HG02571 (cell line): ENCODE results near the gene SMOC2.

ENCODE experiments used
- ATAC-seq: cut with Tn5 transposase; IDR thresholded peaks from one replicate; pipeline ENCODE4 v1.9.1; 2021; ENCODE audit warnings: mild to moderate bottlenecking, moderate library complexity; ENCODE audit not compliant: unreplicated experiment

Gene SMOC2

DNA sequence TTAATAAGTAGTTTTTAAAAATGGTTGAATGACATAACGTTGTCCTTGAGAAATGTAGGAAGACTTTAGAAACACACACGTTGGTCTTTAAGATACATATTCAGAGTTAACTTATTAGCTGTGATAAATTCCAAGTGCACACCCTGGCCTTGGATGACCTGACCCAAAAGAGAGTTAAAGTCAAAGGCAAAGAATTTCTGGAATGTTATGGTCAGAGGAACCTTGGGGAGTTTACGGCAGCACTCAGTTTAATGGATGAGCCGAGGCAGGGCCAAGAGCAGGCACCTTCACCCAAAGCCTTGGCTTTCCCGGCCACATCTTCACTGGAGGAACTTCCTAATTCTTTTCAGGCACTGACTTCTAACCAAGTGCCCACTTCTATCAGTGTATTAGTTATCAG is 200.5 kb downstream of the SMOC2 start:
- no peak for ATAC-seq

DNA sequence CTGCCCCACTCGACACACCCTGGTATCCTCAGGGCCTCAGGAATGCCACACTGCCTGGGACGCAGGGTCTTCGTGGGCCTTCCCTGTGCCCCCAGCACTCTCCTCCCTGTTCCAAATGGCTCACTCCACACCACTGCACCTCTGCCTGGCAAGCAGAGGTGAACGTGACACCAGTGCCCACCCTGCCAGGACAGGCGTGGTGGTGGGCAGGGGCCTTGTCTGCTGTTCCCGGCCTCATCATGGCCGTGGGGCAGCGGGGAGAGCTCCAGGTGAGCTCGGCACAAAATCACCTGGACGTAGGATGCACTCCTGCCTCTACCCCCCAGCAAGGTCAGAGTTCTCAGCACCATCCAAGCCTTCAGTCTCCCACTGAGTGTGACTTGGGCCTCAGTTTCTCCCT is 202.4 kb downstream of the SMOC2 start:
- ATAC-seq: no peak

DNA sequence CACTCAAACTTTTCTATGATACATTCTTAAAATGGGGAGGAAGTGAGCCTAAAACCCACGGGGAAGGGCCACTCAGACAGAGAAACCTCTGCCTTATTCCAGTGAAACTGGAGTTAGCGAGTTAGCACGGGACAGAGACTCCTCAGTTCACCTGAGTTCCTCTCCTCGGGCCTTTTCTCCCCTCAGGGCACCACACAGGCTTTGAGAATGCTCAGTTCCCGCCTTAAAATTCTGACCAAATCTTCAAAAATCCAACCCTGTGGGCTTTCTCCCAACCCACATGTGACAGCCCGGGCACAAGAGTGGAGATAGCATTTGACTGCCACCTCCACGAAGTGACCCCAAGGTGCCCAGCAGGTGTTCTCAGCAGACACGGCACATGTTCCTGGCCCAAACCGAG is 204.3 kb downstream of the SMOC2 start:
- no peak for ATAC-seq

DNA sequence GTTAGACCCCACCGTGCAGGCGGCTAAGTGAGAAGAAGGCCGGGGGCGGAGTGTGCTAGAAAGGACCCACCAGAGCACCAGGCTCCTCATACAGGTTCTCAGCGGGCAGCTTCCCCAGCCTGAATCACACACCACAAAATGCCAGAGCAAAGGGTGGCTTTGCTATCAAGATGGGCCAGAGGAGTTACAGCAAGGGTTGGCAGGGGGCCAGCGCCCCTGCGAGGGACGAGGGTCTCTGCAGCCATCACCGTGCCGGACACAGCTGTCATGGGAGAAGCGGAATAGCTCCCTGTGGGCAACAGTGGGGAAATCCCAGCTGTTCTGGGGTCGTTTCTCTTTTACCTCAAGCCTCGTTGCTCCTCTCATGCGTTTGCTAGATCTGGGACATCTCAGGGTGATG is 206.3 kb downstream of the SMOC2 start:
- ATAC-seq: no peak

DNA sequence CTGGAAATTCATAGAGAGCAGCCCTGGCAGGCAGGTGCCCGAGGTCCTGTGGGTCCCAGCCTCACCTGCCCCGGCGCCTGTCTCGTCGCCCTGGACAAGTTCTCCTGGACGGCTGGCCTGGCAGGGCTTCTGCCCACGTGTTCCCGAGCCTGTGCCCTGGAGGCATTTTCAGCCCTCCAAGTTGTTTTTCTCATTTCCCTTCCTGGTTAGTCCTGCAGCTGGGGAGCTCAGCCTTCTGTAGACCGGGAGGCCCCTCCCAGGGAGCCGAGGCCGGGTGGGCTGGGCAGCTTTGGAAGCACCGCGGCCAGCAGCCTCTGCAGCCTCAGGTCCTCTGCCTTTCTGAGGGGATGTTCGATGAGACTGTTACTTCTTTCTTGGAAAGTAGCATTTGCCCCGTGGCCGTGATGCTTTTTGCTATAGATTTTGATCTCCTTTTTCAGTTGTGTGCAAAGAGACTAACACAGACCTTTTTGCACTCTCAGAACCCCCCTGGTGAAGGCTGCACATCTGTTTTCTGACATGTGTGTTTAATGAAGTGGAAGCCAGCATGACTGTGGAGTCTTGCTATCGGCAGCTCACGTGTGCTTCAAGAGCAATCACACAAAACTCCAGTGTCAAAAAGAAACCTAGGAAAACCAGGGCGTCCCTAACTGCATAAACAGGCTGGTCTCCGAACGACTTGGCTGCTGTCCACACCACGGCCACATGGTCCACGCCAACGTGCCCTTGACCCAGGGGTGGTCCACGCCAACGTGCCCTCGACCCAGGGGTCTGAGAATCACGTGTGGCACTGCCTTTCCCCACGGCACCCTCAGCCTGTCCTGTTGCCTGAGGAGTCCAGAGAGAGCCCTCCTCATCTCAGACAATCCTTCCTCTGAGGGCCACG is 207.5 kb downstream of the SMOC2 start:
- no peak for ATAC-seq

DNA sequence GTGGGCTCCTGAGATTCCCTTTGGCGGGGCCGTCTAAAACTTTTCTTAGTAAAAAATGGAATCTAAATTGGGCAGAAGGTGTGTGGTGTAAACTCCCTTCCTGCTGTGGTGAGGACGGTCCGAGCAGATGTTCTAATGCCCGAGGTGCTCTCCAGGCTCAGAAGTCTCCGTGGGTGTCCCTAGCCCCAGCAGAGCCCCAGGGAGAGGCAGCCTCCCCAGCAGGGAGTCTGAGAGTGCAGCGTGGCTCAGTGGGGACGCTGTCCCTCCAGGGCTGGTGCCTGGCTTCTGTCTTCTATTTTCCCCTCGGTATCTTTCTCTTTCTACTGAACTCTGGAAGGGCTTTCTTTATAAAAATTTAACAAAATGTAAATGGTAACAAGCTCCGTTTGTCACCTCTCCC is 208.2 kb downstream of the SMOC2 start:
- no peak for ATAC-seq

DNA sequence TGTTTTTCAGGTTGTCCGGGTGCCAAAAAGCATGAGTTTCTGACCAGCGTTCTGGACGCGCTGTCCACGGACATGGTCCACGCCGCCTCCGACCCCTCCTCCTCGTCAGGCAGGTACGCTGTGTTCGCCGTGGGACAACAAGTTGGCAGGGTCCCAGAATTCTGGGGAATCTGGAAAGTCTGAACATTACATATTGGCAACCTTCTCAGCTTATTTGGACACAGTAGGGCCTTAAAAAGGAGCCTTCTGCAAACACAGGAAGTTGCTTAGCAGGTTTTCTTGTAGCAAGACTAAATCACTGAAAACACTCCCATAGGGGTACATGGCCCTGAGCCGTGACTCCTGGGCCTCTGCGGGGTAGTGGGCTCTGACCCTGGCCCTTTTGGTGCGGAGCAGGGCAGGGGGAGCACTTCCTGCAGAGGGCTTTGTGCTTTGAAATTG is 209.7 kb downstream of the SMOC2 start:
- no peak for ATAC-seq

DNA sequence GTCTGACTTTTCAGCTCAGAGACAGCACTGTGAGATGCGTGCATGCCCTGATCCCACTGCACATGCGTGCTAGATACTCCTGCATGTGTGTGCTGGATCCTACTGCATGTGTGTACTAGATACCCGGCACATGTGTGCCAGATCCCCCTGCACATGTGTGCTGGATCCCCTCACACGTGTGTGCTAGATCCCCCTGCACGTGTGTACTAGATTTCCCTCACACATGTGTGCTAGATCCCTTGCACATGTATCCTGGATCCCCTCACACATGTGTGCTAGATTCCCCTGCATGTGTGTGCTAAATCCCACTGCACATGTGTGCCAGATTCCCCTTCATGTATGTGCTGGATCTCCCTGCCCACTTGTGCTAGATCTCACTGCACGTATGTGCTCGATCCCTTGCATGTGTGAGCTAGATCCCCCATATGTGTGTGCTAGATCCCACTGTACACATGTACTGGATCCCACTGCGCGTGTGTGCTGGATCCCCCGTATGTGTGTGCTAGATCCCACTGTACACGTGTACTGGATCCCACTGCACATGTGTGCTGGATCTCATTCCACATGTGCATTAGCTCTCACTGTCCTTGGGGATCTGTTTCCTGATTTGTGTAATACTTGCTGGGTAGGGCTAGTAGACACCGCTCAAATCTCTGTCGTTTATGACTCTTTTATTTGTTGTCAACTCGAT is 214.6 kb downstream of the SMOC2 start:
- no peak for ATAC-seq

DNA sequence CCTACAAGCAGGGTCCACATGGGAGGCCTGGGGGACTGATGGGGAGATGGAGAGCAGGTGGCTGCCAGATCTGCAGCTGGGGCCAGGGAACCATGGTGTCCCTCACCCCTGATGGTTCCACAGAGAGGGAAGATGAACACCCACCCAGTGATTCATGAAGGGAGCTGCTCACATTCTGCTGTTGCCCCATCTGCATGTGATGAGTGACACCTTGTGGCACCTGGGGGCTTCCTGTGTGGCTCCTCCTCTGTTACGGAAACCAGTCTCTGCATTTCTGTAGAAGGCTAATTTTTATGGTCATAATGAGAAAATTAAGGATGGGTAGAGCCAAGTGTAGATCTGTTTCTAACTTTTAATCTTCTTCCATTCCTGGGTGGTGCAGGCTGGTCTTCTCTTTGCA is 217.1 kb downstream of the SMOC2 start:
- no peak for ATAC-seq

DNA sequence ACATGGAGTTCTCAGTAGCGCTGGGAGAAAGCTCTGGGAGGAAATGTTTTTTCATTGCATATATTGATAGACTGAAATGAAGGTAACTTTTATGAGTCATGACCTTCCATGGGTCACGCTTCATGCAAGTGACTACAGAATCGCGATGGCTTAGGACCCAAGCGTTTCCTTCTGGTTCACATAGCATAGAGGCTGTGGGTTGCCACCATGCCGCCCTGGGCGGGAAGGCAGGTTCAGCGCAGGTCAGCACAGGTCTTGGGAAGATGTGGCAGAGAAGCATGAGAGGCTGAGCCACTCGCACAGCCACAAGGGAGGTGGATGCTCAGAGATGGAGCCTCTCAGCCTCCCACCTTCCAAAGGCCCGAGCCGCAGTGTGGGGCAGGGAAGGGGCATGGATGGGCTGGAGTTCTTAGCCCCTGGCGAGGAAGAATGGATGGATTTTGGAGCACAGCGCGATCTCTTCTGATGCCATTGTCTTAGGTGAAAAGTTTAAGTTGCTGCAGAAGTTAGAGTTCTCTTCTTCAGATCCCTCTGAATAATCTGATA is 219.5 kb downstream of the SMOC2 start:
- no peak for ATAC-seq

DNA sequence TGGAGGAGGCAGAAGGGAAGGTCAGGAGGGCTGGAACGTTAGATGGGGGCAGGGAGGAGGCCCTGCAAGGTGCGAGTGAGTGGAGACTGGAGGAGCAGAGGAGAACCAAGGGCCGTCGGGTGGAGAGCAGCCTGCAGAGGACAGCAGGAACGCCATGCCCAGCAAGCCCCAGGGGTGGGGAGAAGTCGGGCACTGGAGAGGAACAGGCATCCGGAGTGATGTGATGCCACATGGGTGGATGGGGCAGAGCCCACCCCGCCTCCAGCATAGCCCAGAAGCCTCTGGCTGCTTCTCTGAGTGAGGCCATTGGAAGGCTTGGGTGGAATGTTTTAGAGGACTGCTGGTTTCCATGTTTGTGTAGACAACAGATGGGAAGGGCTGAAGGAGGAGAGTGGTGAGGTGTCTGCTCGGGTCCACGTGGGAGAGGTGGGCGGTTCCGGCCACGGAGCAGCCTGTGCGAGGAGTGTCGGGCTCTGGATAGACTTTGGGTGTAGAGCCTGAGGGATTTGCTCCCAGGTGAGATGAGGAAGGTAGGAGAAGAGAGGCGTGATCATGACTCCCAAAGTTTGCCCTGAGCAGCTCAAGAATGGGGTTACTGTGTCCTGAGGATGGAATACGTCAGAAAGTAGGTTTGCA is 221.4 kb downstream of the SMOC2 start:
- no peak for ATAC-seq

DNA sequence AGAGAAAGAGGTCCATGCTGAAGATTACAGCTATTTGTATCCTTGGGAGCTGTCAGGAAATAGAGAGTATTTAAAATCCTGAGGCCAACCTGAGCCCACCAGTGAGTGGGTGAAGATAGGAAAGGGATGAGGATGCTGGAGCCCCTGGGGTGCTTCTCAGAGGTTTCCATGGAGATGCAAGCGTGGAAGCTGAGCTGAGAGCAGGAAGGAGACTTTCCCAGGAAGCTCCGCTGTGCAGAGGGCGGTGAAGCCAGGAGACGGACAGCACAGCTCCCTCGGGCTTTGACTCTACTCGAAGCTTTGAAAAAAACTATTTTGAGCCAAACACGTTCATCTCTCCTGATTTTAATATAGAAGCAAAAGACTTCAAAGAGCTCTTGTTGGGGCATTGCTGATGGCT is 222.1 kb downstream of the SMOC2 start:
- no peak for ATAC-seq

DNA sequence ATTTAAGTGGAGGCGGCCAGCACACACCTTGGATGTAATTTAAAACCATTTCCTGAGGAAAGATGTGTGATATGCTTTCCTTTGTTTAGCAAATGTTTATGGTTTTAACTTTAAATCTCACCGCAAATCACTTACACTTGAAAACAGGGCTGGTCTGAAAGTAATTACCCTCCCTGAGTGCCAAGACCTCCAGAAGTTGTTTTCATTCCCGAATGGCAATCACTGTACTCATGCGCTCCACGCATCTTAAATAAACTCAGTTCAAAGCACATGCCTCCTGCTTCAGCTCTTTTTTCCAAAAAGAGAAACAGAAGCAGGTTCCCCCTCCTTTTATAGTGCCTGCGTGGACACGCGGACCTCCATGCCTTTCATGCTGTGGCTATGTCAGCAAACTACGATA is 224.0 kb downstream of the SMOC2 start:
- no peak for ATAC-seq

DNA sequence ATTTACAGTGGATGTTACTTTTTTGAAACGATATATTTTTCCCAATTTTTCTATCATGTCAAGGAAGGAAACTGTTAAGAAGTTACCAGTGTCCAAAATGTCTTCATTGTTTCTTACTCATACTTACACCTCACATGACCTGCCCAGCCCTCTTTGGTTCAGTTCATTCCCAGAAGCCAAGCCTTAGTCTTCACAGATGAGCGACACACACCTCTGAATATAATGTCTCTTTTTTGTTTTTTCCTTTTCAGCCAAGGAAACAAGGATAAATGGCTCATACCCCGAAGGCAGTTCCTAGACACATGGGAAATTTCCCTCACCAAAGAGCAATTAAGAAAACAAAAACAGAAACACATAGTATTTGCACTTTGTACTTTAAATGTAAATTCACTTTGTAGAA is 225.2 kb downstream of the SMOC2 start:
- no peak for ATAC-seq

DNA sequence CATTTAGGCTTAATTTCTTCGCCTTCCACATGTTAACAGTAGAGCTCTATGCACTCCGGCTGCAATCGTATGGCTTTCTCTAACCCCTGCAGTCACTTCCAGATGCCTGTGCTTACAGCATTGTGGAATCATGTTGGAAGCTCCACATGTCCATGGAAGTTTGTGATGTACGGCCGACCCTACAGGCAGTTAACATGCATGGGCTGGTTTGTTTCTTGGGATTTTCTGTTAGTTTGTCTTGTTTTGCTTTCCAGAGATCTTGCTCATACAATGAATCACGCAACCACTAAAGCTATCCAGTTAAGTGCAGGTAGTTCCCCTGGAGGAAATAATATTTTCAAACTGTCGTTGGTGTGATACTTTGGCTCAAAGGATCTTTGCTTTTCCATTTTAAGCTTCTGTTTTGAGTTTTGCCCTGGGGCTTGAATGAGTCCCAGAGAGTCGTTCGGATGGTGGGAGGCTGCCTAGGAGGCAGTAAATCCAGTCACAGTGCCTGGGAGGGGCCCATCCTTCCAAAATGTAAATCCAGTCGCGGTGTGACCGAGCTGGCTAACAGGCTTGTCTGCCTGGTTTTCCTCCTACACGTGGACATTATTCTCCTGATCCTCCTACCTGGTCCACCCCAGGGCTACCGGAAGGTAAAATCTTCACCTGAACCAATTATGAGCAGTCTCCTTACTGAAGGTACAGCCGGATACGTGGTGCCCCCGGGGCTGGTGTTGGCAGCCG is 225.9 kb downstream of the SMOC2 start:
- ATAC-seq: no peak

DNA sequence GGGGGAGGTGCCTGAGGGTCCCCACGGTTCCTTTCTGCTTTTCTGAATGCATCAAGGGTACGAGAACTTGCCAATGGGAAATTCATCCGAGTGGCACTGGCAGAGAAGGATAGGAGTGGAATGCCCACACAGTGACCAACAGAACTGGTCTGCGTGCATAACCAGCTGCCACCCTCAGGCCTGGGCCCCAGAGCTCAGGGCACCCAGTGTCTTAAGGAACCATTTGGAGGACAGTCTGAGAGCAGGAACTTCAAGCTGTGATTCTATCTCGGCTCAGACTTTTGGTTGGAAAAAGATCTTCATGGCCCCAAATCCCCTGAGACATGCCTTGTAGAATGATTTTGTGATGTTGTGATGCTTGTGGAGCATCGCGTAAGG is 226.4 kb downstream of the SMOC2 start:
- ATAC-seq: no peak

DNA sequence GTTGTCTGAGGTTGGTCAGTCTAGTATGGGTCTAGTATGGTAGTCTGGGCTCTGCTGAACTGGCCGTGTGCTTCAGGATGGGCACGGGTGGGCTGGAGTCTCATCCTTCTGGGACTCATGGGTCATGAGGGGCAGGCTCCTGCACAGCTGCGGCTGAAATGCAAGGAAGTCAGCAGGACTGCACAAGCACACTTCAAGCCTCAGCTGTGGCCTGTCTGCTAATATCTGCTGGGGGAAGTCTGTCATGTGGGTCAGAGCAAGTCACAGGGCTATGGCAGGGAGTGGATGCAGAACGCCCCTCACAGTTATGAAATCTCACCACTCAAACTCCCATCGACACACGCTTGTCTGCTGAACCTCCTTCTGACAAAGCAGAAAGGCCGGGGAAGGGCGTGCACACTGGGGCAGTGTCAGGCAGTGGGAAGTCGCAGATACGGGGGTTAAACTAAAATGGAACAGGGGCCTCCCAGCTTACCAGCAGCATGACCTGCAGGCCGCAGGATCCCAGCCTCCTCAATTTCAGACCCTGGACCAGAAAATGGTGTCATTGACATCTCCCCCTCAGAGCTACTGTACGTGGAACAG is 229.5 kb downstream of the SMOC2 start:
- ATAC-seq: no peak

DNA sequence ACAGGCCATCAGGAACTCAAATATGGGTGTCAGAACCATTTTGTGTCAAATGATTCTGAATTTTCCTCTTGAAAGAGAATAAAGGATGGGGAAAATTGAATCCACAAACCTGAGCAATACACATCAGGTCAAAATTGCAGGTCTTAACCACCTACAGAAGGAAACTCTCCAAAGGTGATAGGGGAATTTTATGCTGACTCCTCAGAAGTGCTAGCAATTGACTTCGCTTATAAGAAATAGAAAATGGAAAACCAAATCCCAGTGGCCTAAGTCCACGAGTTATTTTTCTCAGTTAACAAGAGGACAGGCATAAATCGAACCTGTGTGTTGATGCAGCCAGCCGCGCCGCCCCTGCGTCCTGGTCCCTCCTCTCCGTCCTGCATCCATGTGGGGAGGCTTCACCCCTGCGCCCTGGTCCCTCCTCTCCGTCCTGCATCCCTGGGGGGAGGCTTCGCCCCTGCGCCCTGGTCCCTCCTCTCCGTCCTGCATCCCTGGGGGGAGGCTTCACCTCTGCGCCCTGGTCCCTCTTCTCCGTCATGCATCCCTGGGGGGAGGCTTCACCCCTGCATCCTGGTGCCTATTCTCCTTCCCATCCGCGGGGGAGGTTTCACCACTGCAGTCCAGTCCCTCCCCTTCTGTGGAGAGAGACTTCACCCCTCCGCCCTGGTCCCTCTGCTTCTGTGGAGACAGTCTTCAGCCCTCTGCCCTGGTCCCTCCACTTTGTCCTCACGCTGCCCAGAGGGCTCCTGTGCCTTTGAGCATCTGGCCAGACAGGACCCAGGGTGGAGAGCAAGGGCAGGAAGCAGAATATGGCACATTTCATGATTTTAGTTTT is 230.3 kb downstream of the SMOC2 start:
- no peak for ATAC-seq

DNA sequence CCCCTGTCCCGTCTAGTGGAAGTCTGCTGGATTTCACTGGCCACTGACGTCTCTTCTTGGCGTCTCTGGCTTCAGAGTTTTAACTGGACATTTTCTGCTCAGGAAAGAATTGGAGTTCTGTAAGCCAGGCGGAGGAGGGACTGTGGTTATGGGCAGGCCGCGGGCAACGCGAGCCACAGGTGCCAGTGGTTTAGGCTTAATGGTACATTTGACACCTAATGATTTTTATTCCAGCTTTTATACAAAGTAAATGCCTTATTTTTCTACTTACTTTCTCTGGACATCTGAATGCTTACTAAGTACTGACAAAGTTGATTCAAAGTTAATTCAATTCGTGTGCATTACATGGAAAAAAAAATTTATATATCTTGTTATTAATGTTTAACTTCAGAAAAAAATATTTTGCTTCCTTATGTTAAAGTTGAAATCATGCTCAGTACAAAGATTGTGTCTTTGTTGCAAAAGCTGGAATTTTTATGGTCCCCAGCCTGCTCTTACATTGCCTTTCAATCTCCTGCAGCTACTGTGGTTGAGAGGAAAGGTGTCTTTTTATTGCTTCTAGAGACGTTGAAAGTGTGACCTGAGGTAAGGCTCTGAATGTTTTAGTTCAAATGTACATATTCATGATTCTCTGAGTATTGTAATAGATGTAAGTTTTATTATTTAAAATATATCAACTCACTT is 231.0 kb downstream of the SMOC2 start:
- no peak for ATAC-seq
